ENCODE data around the gene PNMA8B. TPM values are rescaled to one million over a fixed set of nuclear protein-coding genes. Genes with fewer than 3 reads are reported as not detected.
"Not testable (repeated sequence)": the region's sequence is repeated elsewhere in the genome, so short reads cannot be mapped to it uniquely, and the experiment has no call there.

PNMA8B gene
- total RNA-seq, 1 donor from 2014 or later, result 1.9 TPM

- H3K9ac ChIP-seq (ENCODE audit: low read length), result no peak overlapping the region
- H3K9me3 ChIP-seq (ENCODE audit: insufficient read depth, low read depth, low read length), result no peaks in the 10 kb centered on the region
- H3K4me1 ChIP-seq (ENCODE audit: insufficient read depth, low read length), result peaks cover 4% of the 10 kb centered on the region
- no peaks in the 10 kb centered on the region for H3K27me3 ChIP-seq (ENCODE audit: insufficient read depth, low read length)
- H4K20me1 ChIP-seq (ENCODE audit: insufficient read depth, low read length), result peaks cover 4% of the 10 kb centered on the region
- H3K4me1 Mint-ChIP-seq (ENCODE audit: low read depth, unreplicated experiment), result peaks cover 5% of the 10 kb centered on the region
- H3K27me3 Mint-ChIP-seq (ENCODE audit: low read depth, unreplicated experiment), result peaks cover 35% of the 10 kb centered on the region
- peaks cover 2% of the 10 kb centered on the region for H3K36me3 Mint-ChIP-seq (ENCODE audit: low read depth, unreplicated experiment)
- H2AFZ ChIP-seq (ENCODE audit: low read depth, low read length), result peak overlapping the region; percentile 36
- H3K27ac ChIP-seq (ENCODE audit: low read depth, low read length), result no peak overlapping the region
- H3K9me3 Mint-ChIP-seq (ENCODE audit: unreplicated experiment), result no peaks in the 10 kb centered on the region
- FAIRE-seq (no peak), DNase-seq (ENCODE audit: low read depth) (no peak)
- H3K4me3 Mint-ChIP-seq (ENCODE audit: unreplicated experiment), result no peak overlapping the region
- no peaks in the 10 kb centered on the region for H3K79me2 ChIP-seq (ENCODE audit: insufficient read depth, low read length)
- no peaks in the 10 kb centered on the region for H3K36me3 ChIP-seq (ENCODE audit: insufficient read depth, low read length)
- TF ChIP-seq EZH2 (IDR thresholded peaks at IDR 0.05; ENCODE audit: insufficient read depth, low read length), result no peak
- TF ChIP-seq CTCF (IDR thresholded peaks at IDR 0.05; ENCODE audit: insufficient read depth, low read depth, low read length), result peak; percentile 98
- peak overlapping the region; percentile 58 for H3K27ac Mint-ChIP-seq (ENCODE audit: unreplicated experiment)
- peak overlapping the region; percentile 24 for H3K4me2 ChIP-seq (ENCODE audit: low read length)
- H3K4me3 ChIP-seq (ENCODE audit: insufficient read depth, low read depth, low read length), result no peak overlapping the region
Measured at GRCh38 chr19:46529622-46530451, 34.2 kb upstream of the PNMA8B start.

- no peak overlapping the region for H2AFZ ChIP-seq (ENCODE audit: low read depth, low read length)
- Mint-ChIP-seq H3K36me3 (ENCODE audit: low read depth, unreplicated experiment) (no peaks in the 10 kb centered on the region), H3K27me3 (ENCODE audit: low read depth, unreplicated experiment) (peaks cover 31% of the 10 kb centered on the region), H3K9me3 (ENCODE audit: unreplicated experiment) (peaks cover 1% of the 10 kb centered on the region), H3K4me3 (ENCODE audit: unreplicated experiment) (peak overlapping the region; percentile 50), H3K4me1 (ENCODE audit: low read depth, unreplicated experiment) (peaks cover 5% of the 10 kb centered on the region), H3K27ac (ENCODE audit: unreplicated experiment) (peak overlapping the region; percentile 26)
- no peak overlapping the region for H3K4me2 ChIP-seq (ENCODE audit: low read length)
- H3K36me3 ChIP-seq (ENCODE audit: insufficient read depth, low read length), result no peaks in the 10 kb centered on the region
- no peak overlapping the region for H3K9ac ChIP-seq (ENCODE audit: low read length)
- H3K79me2 ChIP-seq (ENCODE audit: insufficient read depth, low read length), result no peaks in the 10 kb centered on the region
- no peak overlapping the region for H3K27ac ChIP-seq (ENCODE audit: low read depth, low read length)
- no peaks in the 10 kb centered on the region for H3K9me3 ChIP-seq (ENCODE audit: insufficient read depth, low read depth, low read length)
- H3K4me1 ChIP-seq (ENCODE audit: insufficient read depth, low read length), result peaks cover 4% of the 10 kb centered on the region
- FAIRE-seq (no peak), DNase-seq (ENCODE audit: low read depth) (no peak)
- no peaks in the 10 kb centered on the region for H3K27me3 ChIP-seq (ENCODE audit: insufficient read depth, low read length)
- peaks cover 4% of the 10 kb centered on the region for H4K20me1 ChIP-seq (ENCODE audit: insufficient read depth, low read length)
- no peak for TF ChIP-seq CTCF (IDR thresholded peaks at IDR 0.05; ENCODE audit: insufficient read depth, low read depth, low read length)
- H3K4me3 ChIP-seq (ENCODE audit: insufficient read depth, low read depth, low read length), result no peak overlapping the region
Measured at GRCh38 chr19:46528601-46529590, 33.2 kb upstream of the PNMA8B start.

- not testable (repeated sequence) for H3K4me3 ChIP-seq (ENCODE audit: insufficient read depth, low read depth, low read length); H3K4me1 ChIP-seq (ENCODE audit: insufficient read depth, low read length); H3K9ac ChIP-seq (ENCODE audit: low read length); H3K4me3 Mint-ChIP-seq (ENCODE audit: unreplicated experiment); H3K27me3 ChIP-seq (ENCODE audit: insufficient read depth, low read length); H2AFZ ChIP-seq (ENCODE audit: low read depth, low read length); H3K36me3 ChIP-seq (ENCODE audit: insufficient read depth, low read length); FAIRE-seq; H3K79me2 ChIP-seq (ENCODE audit: insufficient read depth, low read length); H4K20me1 ChIP-seq (ENCODE audit: insufficient read depth, low read length); H3K9me3 Mint-ChIP-seq (ENCODE audit: unreplicated experiment); H3K27ac ChIP-seq (ENCODE audit: low read depth, low read length); H3K36me3 Mint-ChIP-seq (ENCODE audit: low read depth, unreplicated experiment); DNase-seq (ENCODE audit: low read depth); H3K4me2 ChIP-seq (ENCODE audit: low read length); H3K9me3 ChIP-seq (ENCODE audit: insufficient read depth, low read depth, low read length); H3K27ac Mint-ChIP-seq (ENCODE audit: unreplicated experiment); H3K4me1 Mint-ChIP-seq (ENCODE audit: low read depth, unreplicated experiment)
- peaks cover 25% of the 10 kb centered on the region for H3K27me3 Mint-ChIP-seq (ENCODE audit: low read depth, unreplicated experiment)
Measured at GRCh38 chr19:46526801-46527200, 31.1 kb upstream of the PNMA8B start.
